CD4-positive, alpha-beta T cell treated with Interleukin-4 for 1 hour (primary cell): ENCODE results near the gene OTOP2.
"Not testable (repeated sequence)": the region's sequence is repeated elsewhere in the genome, so short reads cannot be mapped to it uniquely, and the experiment has no call there.

Source experiments
- DNase-seq, 2 donors: peaks; one replicate each; pipeline ENCODE4 v3.0.0-alpha.2; 2020 to 2022

The OTOP2 gene

DNA sequence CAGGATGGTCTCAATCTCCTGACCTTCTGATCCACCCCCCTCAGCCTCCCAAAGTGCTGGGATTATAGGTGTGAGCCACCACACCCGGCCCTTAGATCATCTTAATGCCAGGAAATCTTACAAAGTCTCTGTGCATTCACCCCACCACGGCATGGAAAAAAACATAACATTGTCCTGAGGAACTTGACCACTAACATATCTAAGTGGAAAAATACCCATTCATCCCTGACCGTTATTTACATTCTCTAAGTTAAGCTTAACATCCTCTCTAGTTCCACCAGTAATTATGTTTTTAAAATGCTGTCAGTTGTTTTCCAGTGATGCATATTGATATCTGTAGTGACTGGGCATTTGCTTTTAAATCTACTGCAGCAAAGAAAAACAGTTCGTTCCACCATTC is 51.9 kb downstream of the OTOP2 start:
- DNase-seq = no peak

DNA sequence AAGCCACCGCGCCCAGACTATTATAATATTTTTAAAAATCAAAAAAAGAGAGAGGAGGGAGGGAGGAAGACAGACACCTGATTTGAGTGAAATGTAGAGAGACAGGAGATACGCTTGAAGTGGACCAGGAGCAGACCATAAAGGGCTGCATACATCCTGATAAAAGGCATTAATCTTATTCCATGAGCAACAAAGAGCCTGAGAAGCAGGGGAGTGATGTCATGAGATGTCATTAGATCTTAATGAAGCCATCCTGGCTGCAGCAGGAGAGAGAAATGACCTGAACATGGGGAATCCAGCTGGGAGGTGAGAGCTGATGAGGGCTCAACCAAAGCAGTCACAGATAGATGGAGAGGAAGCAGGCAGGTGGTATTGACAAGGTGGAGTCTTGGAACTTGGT is 53.7 kb downstream of the OTOP2 start:
- DNase-seq = no peak

DNA sequence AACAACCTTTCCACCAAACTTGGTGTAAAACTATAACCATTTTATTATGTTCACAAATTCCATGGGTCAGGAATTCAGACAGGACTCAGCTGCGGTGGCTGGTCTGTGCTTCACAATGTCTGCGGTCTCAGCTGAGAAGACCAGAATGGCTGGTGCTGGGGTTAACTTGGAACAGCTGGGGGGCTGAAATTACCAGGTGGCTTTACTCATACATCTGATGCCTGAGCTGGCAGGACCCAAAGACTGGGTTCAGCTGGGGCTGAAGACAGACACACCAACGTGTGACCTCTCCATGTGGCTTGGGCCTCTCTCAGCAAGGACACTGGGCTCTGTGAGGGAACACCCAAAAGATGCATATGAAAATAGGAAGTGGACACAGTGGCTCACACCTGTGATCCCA is 54.2 kb downstream of the OTOP2 start:
- no peak for DNase-seq

DNA sequence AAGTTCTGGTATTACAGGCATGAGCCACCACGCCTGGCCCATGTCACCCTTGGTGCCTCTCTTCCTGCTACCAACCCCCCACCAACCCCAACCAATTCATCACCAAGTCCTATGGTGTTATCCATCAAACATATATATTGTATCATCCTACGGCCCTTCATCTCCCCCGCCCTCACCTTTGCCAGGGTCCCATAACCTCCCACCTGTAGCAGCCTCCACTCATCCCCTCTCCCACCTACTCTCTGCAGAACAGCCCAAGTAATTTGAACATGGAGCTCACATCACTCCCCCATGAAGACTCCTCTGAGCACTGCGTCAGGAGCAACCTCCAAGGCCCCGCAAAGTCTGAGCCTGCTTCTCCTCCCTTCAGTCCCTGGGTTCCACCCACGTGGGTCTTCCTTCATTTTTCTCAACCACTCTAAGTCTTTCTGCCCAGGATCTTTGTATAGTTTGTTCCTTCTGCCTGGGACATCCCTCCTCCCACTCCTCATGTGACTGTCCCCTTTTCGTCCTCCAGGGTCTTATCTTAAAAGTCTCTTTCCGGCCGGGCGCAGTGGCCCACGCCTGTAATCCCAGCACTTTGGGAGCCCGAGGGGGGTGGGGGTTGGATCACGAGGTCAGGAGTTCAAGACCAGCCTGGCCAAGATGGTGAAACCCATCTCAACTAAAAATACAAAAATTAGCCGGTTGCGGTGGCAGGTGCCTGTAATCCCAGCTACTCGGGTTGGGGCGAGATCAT is 55.5 kb downstream of the OTOP2 start:
- DNase-seq = no peak

DNA sequence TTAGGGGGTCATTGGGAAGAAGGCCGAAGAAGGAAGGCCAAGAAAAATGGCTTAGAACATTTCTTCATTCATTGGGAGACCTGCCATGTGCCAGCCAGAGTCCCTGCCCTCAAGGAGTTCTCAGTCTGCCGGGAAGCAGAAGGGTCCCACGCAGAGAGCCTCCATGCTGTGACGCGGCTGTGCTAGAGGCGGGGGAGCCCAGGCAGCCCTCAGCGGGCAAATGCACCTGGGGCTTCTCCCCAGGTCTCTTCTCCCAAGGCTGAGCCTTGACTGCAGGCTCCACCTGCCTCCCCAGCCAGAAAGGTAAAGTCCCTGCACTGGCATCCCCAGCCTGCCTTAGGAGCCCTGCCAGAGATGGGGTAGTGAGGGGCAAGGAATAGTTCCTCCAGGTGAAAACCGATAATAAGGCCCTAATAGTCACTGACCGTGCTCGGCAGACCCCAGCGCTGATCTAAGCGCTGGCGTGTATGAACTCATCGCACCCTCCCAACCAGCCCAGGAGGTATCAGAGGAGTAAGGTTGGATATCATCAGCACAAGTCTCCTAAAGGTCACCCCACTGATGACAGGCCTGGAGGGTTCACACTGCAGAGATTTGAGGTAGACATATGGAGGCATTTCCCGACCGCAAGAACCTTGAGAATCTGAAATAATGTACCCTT is 57.4 kb downstream of the OTOP2 start:
- no peak for DNase-seq

DNA sequence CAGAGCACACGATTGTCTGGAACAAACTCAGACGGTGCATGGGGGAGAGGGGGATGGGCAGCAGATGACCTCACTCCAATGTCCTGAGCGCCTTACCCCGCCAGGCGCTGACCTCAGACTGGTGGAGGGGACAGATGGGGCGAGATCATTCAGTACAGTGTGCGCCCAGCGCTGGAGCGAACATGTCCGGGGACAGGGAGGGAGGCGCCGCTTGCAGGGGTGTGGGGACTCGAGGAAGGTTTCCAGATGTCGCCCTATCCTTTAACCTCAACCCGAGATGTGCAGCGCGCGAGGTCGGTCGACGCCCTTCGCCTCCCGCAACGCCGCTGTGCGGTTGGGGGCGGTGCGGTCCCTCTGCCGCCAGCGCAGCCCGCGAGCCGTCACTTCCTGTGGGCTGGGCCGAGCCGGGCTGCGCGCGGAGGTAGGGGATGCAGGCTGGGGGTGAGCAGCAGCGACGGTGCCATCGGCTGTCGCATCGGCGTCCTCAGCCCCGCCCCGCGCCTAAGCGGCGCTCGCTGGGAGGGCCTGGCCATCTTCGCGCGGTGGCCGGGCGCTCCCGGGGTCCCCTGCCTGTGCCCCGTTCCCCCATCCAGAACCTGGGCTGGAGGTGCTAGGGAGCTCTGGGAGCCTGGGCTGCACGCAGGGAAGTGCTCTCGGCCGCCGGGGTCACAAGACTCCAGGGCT is 58.0 kb downstream of the OTOP2 start:
- DNase-seq = peak; percentile 79 to 84

DNA sequence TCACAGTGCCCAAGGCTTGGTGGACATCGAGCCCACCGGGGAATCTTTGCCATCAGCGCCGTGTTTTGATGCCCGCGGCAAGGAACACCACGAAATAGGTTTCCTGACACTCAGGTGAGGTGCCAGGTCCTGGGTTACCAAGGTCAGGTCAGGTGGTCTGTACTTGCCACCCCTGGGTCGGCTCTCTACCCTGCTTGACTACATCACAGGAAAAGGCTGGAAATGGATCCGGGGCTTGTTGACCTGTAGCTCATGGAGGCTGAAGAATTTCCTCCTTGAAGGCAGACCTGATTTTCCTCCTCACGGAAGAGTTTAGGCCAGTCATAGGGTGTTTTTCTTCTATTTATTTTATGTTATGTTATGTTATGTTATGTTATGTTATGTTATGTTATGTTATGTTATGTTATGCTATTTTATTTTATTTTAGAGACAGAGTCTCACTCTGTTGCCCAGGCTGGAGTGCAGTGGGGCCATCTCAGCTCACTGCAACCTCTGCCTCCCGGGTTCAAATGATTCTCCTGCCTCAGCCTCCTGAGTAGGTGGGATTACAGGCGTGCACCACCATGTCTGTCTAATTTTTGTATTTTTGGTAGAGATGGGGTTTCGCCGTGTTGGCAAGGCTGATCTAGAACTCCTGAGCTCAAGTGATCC is 58.7 kb downstream of the OTOP2 start:
- DNase-seq = not testable (repeated sequence)
